Mesodermal cell (in vitro differentiated cells): ENCODE results near the gene RWDD3.

Experiments used
- H3K27ac ChIP-seq: 2 replicates; pipeline ENCODE4 v1.7.0; 2013; ENCODE audit warnings: mild to moderate bottlenecking, low read depth, low read length, moderate library complexity; ENCODE audit not compliant: severe bottlenecking
- H3K36me3 ChIP-seq: 2 replicates; pipeline ENCODE4 v1.7.1; 2013; ENCODE audit warnings: mild to moderate bottlenecking, low read length, moderate library complexity; ENCODE audit not compliant: control insufficient read depth, insufficient read depth
- H3K4me1 ChIP-seq: one replicate; pipeline ENCODE4 v1.7.1; 2013; ENCODE audit warnings: mild to moderate bottlenecking, low read length; ENCODE audit not compliant: insufficient read depth, control insufficient read depth, poor library complexity, severe bottlenecking
- H3K4me3 ChIP-seq: 2 replicates; pipeline ENCODE4 v1.7.0; 2013; ENCODE audit warnings: low read length, control low read depth, mild to moderate bottlenecking; ENCODE audit not compliant: insufficient read depth, poor library complexity, severe bottlenecking; ENCODE audit errors: extremely low read depth
- H3K9me3 ChIP-seq: 2 replicates; pipeline ENCODE4 v1.7.1; 2013; ENCODE audit warnings: mild to moderate bottlenecking, low read length, moderate library complexity; ENCODE audit not compliant: control insufficient read depth
- WGBS, 2 experiments: methylation state at CpG; one replicate each; pipeline ENCODE4 v1.1.5; 2013; ENCODE audit warnings: missing lambda C conversion rate in 2 of 2; ENCODE audit not compliant: insufficient coverage in 2 of 2; 5-methylcytosine and 5-hydroxymethylcytosine counted together

The RWDD3 gene

GRCh38 chr1:95252422-95252821, 18.4 kb downstream of the RWDD3 start:
- 100% methylated on average over 1 to 3 of the region's 4 CpGs for WGBS, 2 experiments
- Histone ChIP-seq H3K9me3 (no peaks in the 10 kb centered on the region), H3K36me3 (peaks cover 25% of the 10 kb centered on the region), H3K4me3 (no peak overlapping the region), H3K27ac (no peak overlapping the region), H3K4me1 (no peaks in the 10 kb centered on the region)

DNA sequence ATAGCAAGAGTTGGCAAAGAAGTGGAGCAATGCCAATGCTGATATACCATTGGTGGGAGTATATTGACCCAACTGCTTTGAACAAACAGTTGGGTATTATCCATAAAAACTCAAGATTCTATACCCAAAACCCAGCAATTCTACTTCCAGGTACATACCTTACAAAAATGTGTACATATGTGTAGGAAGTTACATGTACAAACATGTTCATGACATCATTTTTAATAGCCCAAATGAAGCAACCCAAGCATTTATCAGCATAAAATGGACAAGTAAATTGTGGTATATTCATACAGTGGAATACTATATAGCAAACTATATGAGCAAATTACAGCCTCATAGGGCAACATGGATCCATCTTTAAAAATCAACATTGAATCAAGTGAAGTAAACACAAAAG, 20.9 kb downstream of the RWDD3 start:
- Histone ChIP-seq H3K9me3 (no peaks in the 10 kb centered on the region), H3K36me3 (peaks cover 19% of the 10 kb centered on the region), H3K4me3 (no peak overlapping the region), H3K27ac (no peak overlapping the region), H3K4me1 (no peaks in the 10 kb centered on the region)

DNA sequence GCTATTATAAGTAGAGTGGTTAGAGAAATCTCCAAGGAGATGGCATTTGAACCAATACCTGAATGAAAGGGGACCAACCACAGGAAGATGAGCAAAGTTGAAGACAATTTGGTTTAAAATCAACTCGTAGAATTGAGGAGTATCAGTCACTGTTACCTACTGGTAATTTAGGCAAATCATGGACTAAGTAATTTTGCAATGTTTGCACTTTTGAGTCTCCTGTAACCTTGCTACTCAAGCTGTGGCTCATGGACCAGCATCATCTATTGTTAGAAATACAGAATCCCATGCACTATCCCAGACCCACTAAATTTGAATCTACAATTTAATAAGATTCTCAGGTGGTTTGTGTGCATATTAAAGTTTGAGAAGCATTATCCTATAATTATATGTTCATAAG, 21.8 kb downstream of the RWDD3 start:
- peaks cover 19% of the 10 kb centered on the region for H3K36me3 ChIP-seq
- H3K4me1 ChIP-seq, result no peaks in the 10 kb centered on the region
- H3K9me3 ChIP-seq, result no peaks in the 10 kb centered on the region
- H3K4me3 ChIP-seq, result no peak overlapping the region
- 67 to 100% methylated on average over 1 of the region's 1 CpG for WGBS, 2 experiments
- no peak overlapping the region for H3K27ac ChIP-seq

DNA sequence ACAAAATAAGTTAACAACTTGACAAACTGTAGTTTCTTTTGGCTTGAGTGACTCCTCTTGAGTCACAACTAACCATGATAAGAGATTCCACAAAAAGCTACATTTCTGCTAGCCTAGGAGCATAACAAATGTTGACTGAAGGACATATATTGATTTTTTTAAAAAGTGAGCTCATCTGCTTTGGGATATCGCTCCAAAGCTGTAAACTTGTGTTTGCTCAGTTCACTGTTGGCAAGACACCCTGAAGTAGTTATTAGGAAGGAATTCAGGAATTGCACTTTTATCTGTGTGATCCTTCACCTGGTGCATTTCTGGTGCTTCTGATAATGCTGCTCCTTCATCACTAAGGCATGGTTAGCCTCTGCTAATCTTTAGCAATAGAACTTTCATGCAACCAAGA, 23.7 kb downstream of the RWDD3 start:
- WGBS, 2 experiments, result 86 to 100% methylated on average over 1 of the region's 1 CpG

GRCh38 chr1:95259245-95259644, 25.2 kb downstream of the RWDD3 start:
- 100% methylated on average over 1 of the region's 1 CpG for WGBS, 2 experiments
- peaks cover 5% of the 10 kb centered on the region for H3K4me1 ChIP-seq
- no peaks in the 10 kb centered on the region for H3K36me3 ChIP-seq
- H3K27ac ChIP-seq, result no peak overlapping the region
- H3K4me3 ChIP-seq, result no peak overlapping the region
- H3K9me3 ChIP-seq, result no peaks in the 10 kb centered on the region

More for the DNA sequence above, 23.7 kb downstream of the RWDD3 start:
- Histone ChIP-seq H3K4me1 (no peaks in the 10 kb centered on the region), H3K4me3 (no peak overlapping the region), H3K9me3 (no peaks in the 10 kb centered on the region), H3K27ac (no peak overlapping the region), H3K36me3 (peaks cover 9% of the 10 kb centered on the region)

GRCh38 chr1:95262913-95263312, 28.9 kb downstream of the RWDD3 start:
- H3K27ac ChIP-seq, result no peak overlapping the region
- no peak overlapping the region for H3K4me3 ChIP-seq
- no peaks in the 10 kb centered on the region for H3K9me3 ChIP-seq
- 85 to 100% methylated on average over 2 of the region's 4 CpGs for WGBS, 2 experiments
- H3K36me3 ChIP-seq, result no peaks in the 10 kb centered on the region
- peaks cover 5% of the 10 kb centered on the region for H3K4me1 ChIP-seq

- H3K4me1 ChIP-seq, result peaks cover 5% of the 10 kb centered on the region
- no peaks in the 10 kb centered on the region for H3K36me3 ChIP-seq
- H3K27ac ChIP-seq, result no peak overlapping the region
- H3K4me3 ChIP-seq, result no peak overlapping the region
- 100% methylated on average over 1 of the region's 5 CpGs for WGBS, 2 experiments
- H3K9me3 ChIP-seq, result no peaks in the 10 kb centered on the region
Measured at GRCh38 chr1:95263450-95263849, 29.4 kb downstream of the RWDD3 start.

GRCh38 chr1:95265106-95265505, 31.1 kb downstream of the RWDD3 start:
- peaks cover 5% of the 10 kb centered on the region for H3K4me1 ChIP-seq
- no peaks in the 10 kb centered on the region for H3K36me3 ChIP-seq
- 50% methylated on average over 1 of the region's 2 CpGs; no CpG with 5 or more reads in 1 of the 2 experiments for WGBS, 2 experiments
- H3K9me3 ChIP-seq, result no peaks in the 10 kb centered on the region
- no peak overlapping the region for H3K4me3 ChIP-seq
- H3K27ac ChIP-seq, result no peak overlapping the region

GRCh38 chr1:95276429-95276828, 42.4 kb downstream of the RWDD3 start:
- H3K9me3 ChIP-seq, result no peaks in the 10 kb centered on the region
- H3K4me1 ChIP-seq, result no peaks in the 10 kb centered on the region
- H3K36me3 ChIP-seq, result no peaks in the 10 kb centered on the region
- H3K4me3 ChIP-seq, result no peak overlapping the region
- WGBS, 2 experiments, result 70% methylated on average over 2 of the region's 7 CpGs; no CpG with 5 or more reads in 1 of the 2 experiments
- H3K27ac ChIP-seq, result no peak overlapping the region

- no peaks in the 10 kb centered on the region for H3K9me3 ChIP-seq
- no peak overlapping the region for H3K27ac ChIP-seq
- H3K4me3 ChIP-seq, result no peak overlapping the region
- H3K36me3 ChIP-seq, result no peaks in the 10 kb centered on the region
- no peaks in the 10 kb centered on the region for H3K4me1 ChIP-seq
- 100% methylated on average over 1 of the region's 4 CpGs for WGBS, 2 experiments
Measured at GRCh38 chr1:95278173-95279006, 44.4 kb downstream of the RWDD3 start.

DNA sequence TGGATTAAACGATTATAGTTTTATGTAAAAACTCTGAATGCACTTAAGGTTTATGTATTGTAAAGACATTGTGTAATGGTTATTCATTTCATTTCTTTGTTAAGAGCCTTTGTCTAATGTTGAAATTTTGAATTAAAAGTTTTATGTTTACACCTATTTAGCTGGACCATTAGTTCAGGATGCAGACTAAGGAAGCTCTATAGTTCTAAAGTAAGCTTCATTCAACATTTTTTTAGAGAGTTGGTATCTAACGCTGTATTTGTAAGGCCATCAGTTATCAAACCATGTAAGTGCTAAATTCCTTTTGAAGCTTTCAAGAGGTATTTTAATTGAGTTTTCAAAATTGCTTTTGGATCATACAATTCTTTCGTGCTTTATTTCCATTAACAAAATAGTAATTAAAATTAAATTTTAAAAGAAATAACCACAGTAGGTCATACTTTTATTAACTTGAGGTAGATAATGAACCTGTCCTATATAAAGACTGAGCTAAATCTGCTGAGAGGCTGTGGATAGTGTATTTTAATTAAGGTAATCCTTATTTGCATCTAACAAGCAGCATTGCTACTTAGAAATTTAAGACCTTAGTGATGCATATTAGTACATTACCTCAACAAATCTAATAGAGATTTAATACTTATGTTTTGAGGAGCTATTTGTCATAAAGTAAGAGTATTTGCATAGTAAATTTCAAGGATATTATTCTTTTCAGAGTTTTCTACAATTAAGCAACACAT, 47.9 kb downstream of the RWDD3 start:
- Histone ChIP-seq H3K27ac (no peak overlapping the region), H3K36me3 (no peaks in the 10 kb centered on the region), H3K9me3 (no peaks in the 10 kb centered on the region), H3K4me3 (no peak overlapping the region), H3K4me1 (no peaks in the 10 kb centered on the region)
- 86 to 100% methylated on average over 1 of the region's 3 CpGs for WGBS, 2 experiments
